Astrocyte (in vitro differentiated cells and primary cell): ENCODE data around the gene TIMMDC1. TPM values are rescaled to one million over a fixed set of nuclear protein-coding genes. Genes with fewer than 3 reads are reported as not detected.
A peak's percentile ranks its signal among the peaks of the same experiment; 100 is the strongest.

Experiments used
- DNase-seq: peaks from one replicate; pipeline ENCODE4 v3.0.0-alpha.2; 2010; ENCODE audit warnings: low read depth
- FAIRE-seq: peaks from 2 replicates; lab custom pipeline; 2011; peaks lifted over from hg19 to GRCh38; lab: Jason Lieb, UNC
- H2AFZ ChIP-seq: 2 replicates; pipeline ENCODE4 v1.6.0; 2012; ENCODE audit warnings: low read depth, low read length, inconsistent platforms
- H3K27ac ChIP-seq: 2 replicates; pipeline ENCODE4 v1.5.1; 2011; ENCODE audit warnings: low read depth, low read length, inconsistent platforms
- H3K27me3 ChIP-seq: 2 replicates; pipeline ENCODE4 v1.6.0; 2011; ENCODE audit warnings: low read length, inconsistent platforms; ENCODE audit not compliant: insufficient read depth
- H3K36me3 ChIP-seq: 2 replicates; pipeline ENCODE4 v1.5.1; 2011; ENCODE audit warnings: low read length, inconsistent platforms; ENCODE audit not compliant: insufficient read depth
- H3K4me1 ChIP-seq: 2 replicates; pipeline ENCODE4 v1.5.1; 2011; ENCODE audit warnings: low read length, inconsistent platforms; ENCODE audit not compliant: insufficient read depth
- H3K4me2 ChIP-seq: 2 replicates; pipeline ENCODE4 v1.6.0; 2012; ENCODE audit warnings: low read length, inconsistent platforms
- H3K4me3 ChIP-seq: 2 replicates; pipeline ENCODE4 v1.5.1; 2011; ENCODE audit warnings: low read depth, mild to moderate bottlenecking, low read length, inconsistent platforms; ENCODE audit not compliant: insufficient read depth
- H3K79me2 ChIP-seq: 2 replicates; pipeline ENCODE4 v1.6.0; 2012; ENCODE audit warnings: mild to moderate bottlenecking, low read length, inconsistent platforms; ENCODE audit not compliant: insufficient read depth
- H3K9ac ChIP-seq: 2 replicates; pipeline ENCODE4 v1.6.0; 2012; ENCODE audit warnings: mild to moderate bottlenecking, low read length, inconsistent platforms
- H3K9me3 ChIP-seq: 2 replicates; pipeline ENCODE4 v1.5.1; 2012; ENCODE audit warnings: low read depth, mild to moderate bottlenecking, low read length, inconsistent platforms; ENCODE audit not compliant: insufficient read depth
- H4K20me1 ChIP-seq: 2 replicates; pipeline ENCODE4 v1.6.0; 2012; ENCODE audit warnings: low read length, inconsistent platforms; ENCODE audit not compliant: insufficient read depth
- H3K27ac Mint-ChIP-seq: one replicate; pipeline ENCODE4 v1.8.0; 2021; ENCODE audit warnings: mild to moderate bottlenecking, mixed read lengths; ENCODE audit not compliant: unreplicated experiment
- H3K27me3 Mint-ChIP-seq: one replicate; pipeline ENCODE4 v1.8.0; 2021; ENCODE audit warnings: low read depth, mixed read lengths; ENCODE audit not compliant: unreplicated experiment
- H3K36me3 Mint-ChIP-seq: one replicate; pipeline ENCODE4 v1.8.0; 2021; ENCODE audit warnings: low read depth, mixed read lengths; ENCODE audit not compliant: unreplicated experiment
- H3K4me1 Mint-ChIP-seq: one replicate; pipeline ENCODE4 v1.8.0; 2021; ENCODE audit warnings: low read depth, mixed read lengths; ENCODE audit not compliant: unreplicated experiment
- H3K4me3 Mint-ChIP-seq: one replicate; pipeline ENCODE4 v1.8.0; 2021; ENCODE audit warnings: mild to moderate bottlenecking, moderate library complexity, mixed read lengths; ENCODE audit not compliant: unreplicated experiment
- H3K9me3 Mint-ChIP-seq: one replicate; pipeline ENCODE4 v1.8.0; 2021; ENCODE audit warnings: mild to moderate bottlenecking, mixed read lengths; ENCODE audit not compliant: unreplicated experiment
- EZH2 ChIP-seq: IDR thresholded peaks from 2 replicates; pipeline ENCODE4 v1.6.1; 2012; ENCODE audit warnings: mild to moderate bottlenecking, low read length, inconsistent platforms; ENCODE audit not compliant: insufficient read depth
- total RNA-seq: library from RNA; stranded (reverse); gene quantifications from 2 replicates; pipeline ENCODE4 v1.2.1, GENCODE V29; 2021
- TF ChIP-seq, protein P1 (sequence below): IDR thresholded peaks from 2 replicates; pipeline ENCODE4 v1.5.1; 2011; ENCODE audit warnings: low read depth, mild to moderate bottlenecking, inconsistent platforms, low read length, moderate library complexity; ENCODE audit not compliant: insufficient read depth

Gene TIMMDC1
- total RNA-seq, 1 donor from 2014 or later: 109 TPM

DNA sequence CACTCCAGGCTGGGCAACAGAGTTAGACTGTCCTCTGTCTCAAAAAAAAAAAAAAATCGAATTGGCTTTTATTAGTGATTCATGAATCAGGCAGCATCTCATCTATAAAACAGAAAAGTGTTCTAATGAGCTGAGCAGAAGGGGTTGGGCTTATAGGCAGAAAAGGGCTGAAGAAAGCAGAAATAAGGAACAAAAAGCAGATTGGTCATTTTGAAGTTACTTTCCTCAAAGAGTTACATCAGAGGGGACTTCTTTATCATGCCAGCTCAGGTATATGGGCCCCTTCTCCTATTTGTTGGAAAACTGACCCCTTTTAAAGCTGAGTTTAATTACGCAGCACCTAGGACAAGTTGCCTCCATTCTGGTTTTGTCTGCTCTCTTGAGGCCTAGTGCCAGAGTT lies 30.3 kb upstream of the TIMMDC1 start:
- Histone ChIP-seq H3K79me2 (peaks cover 7% of the 10 kb centered on the region), H3K4me2 (peak overlapping the region; percentile 97), H3K4me1 (peaks cover 17% of the 10 kb centered on the region), H3K27ac (peak overlapping the region; percentile 56), H3K9ac (peak overlapping the region; percentile 86), H3K36me3 (peaks cover 6% of the 10 kb centered on the region), H2AFZ (peak overlapping the region; percentile 97), H3K4me3 (peak overlapping the region; percentile 87), H4K20me1 (no peaks in the 10 kb centered on the region), H3K9me3 (no peaks in the 10 kb centered on the region), H3K27me3 (no peaks in the 10 kb centered on the region)
- Mint-ChIP-seq H3K4me3 (peak overlapping the region; percentile 97), H3K9me3 (no peaks in the 10 kb centered on the region), H3K36me3 (no peaks in the 10 kb centered on the region), H3K27me3 (no peaks in the 10 kb centered on the region), H3K27ac (peak overlapping the region; percentile 84), H3K4me1 (peaks cover 19% of the 10 kb centered on the region)
- no peak for DNase-seq
- no peak for FAIRE-seq
- TF ChIP-seq, protein P1, sequence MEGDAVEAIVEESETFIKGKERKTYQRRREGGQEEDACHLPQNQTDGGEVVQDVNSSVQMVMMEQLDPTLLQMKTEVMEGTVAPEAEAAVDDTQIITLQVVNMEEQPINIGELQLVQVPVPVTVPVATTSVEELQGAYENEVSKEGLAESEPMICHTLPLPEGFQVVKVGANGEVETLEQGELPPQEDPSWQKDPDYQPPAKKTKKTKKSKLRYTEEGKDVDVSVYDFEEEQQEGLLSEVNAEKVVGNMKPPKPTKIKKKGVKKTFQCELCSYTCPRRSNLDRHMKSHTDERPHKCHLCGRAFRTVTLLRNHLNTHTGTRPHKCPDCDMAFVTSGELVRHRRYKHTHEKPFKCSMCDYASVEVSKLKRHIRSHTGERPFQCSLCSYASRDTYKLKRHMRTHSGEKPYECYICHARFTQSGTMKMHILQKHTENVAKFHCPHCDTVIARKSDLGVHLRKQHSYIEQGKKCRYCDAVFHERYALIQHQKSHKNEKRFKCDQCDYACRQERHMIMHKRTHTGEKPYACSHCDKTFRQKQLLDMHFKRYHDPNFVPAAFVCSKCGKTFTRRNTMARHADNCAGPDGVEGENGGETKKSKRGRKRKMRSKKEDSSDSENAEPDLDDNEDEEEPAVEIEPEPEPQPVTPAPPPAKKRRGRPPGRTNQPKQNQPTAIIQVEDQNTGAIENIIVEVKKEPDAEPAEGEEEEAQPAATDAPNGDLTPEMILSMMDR: no peak
- TF ChIP-seq EZH2: no peak

- peaks cover 3% of the 10 kb centered on the region for H3K79me2 ChIP-seq
- H3K9me3 Mint-ChIP-seq: no peaks in the 10 kb centered on the region
- peak overlapping the region; percentile 97 for H2AFZ ChIP-seq
- H3K4me3 Mint-ChIP-seq: peak overlapping the region; percentile 97
- peaks cover 6% of the 10 kb centered on the region for H3K36me3 ChIP-seq
- peaks cover 14% of the 10 kb centered on the region for H3K4me1 ChIP-seq
- H3K9ac ChIP-seq: peak overlapping the region; percentile 86
- peak overlapping the region; percentile 97 for H3K4me2 ChIP-seq
- no peaks in the 10 kb centered on the region for H3K27me3 Mint-ChIP-seq
- DNase-seq (peak; percentile 28), FAIRE-seq (no peak)
- peak overlapping the region; percentile 87 for H3K4me3 ChIP-seq
- peak overlapping the region; percentile 70 for H3K27ac Mint-ChIP-seq
- H3K4me1 Mint-ChIP-seq: peaks cover 15% of the 10 kb centered on the region
- H3K27me3 ChIP-seq: no peaks in the 10 kb centered on the region
- no peaks in the 10 kb centered on the region for H4K20me1 ChIP-seq
- peak overlapping the region; percentile 56 for H3K27ac ChIP-seq
- H3K36me3 Mint-ChIP-seq: no peaks in the 10 kb centered on the region
- no peaks in the 10 kb centered on the region for H3K9me3 ChIP-seq
- TF ChIP-seq, protein P1: no peak
- no peak for TF ChIP-seq EZH2
These were observed 28.7 kb upstream of the TIMMDC1 start for GRCh38 chr3:119469418-119470189.

- TF ChIP-seq EZH2: no peak
- TF ChIP-seq, protein P1: no peak
- Histone ChIP-seq H4K20me1 (no peaks in the 10 kb centered on the region), H3K79me2 (peaks cover 3% of the 10 kb centered on the region), H3K9ac (no peak overlapping the region), H3K9me3 (no peaks in the 10 kb centered on the region), H3K4me2 (no peak overlapping the region), H3K4me1 (peaks cover 14% of the 10 kb centered on the region), H3K36me3 (peaks cover 6% of the 10 kb centered on the region), H2AFZ (no peak overlapping the region), H3K4me3 (no peak overlapping the region), H3K27me3 (no peaks in the 10 kb centered on the region), H3K27ac (no peak overlapping the region)
- no peaks in the 10 kb centered on the region for H3K9me3 Mint-ChIP-seq
- H3K27ac Mint-ChIP-seq: no peak overlapping the region
- no peaks in the 10 kb centered on the region for H3K27me3 Mint-ChIP-seq
- H3K36me3 Mint-ChIP-seq: no peaks in the 10 kb centered on the region
- H3K4me1 Mint-ChIP-seq: peaks cover 15% of the 10 kb centered on the region
- H3K4me3 Mint-ChIP-seq: no peak overlapping the region
- FAIRE-seq: no peak
- no peak for DNase-seq
These were observed 27.5 kb upstream of the TIMMDC1 start for GRCh38 chr3:119470866-119471265.
